Mesenchymal stem cell (in vitro differentiated cells and primary cell): ENCODE results near the gene SPNS3.
A peak's percentile ranks its signal among the peaks of the same experiment; 100 is the strongest.

Source experiments
- DNase-seq: peaks from one replicate; pipeline ENCODE4 v3.0.0-alpha.2; 2013
- H2AFZ ChIP-seq: one replicate; pipeline ENCODE4 v1.6.1; 2013; ENCODE audit warnings: low read depth, mild to moderate bottlenecking, control low read depth, inconsistent platforms, low read length, moderate library complexity
- H2AK5ac ChIP-seq: 2 replicates; pipeline ENCODE4 v1.6.1; 2013; ENCODE audit warnings: low read length, moderate library complexity, mild to moderate bottlenecking, inconsistent platforms; ENCODE audit not compliant: severe bottlenecking
- H2BK120ac ChIP-seq: one replicate; pipeline ENCODE4 v1.6.1; 2013; ENCODE audit warnings: low read depth, mild to moderate bottlenecking, inconsistent platforms, low read length, moderate library complexity
- H2BK12ac ChIP-seq, 2 experiments: one replicate each; pipeline ENCODE4 v1.6.1; 2013; ENCODE audit warnings: inconsistent platforms in 2 of 2, low read length in 2 of 2, mild to moderate bottlenecking in 2 of 2, moderate library complexity in 2 of 2, control low read depth in 1 of 2
- H2BK15ac ChIP-seq: one replicate; pipeline ENCODE4 v1.6.1; 2013; ENCODE audit warnings: mild to moderate bottlenecking, low read depth, inconsistent platforms; ENCODE audit not compliant: poor library complexity, severe bottlenecking
- H2BK5ac ChIP-seq: 2 replicates; pipeline ENCODE4 v1.6.1; 2013; ENCODE audit warnings: low read depth, mild to moderate bottlenecking, low read length, control low read depth, inconsistent platforms; ENCODE audit not compliant: poor library complexity, severe bottlenecking
- H3K14ac ChIP-seq, 2 experiments: one replicate each; pipeline ENCODE4 v1.6.1; 2013; ENCODE audit warnings: inconsistent platforms in 2 of 2, low read length in 2 of 2, control low read depth in 1 of 2, mild to moderate bottlenecking in 1 of 2, moderate library complexity in 1 of 2
- H3K18ac ChIP-seq, 2 experiments: one replicate each; pipeline ENCODE4 v1.6.1; 2013; ENCODE audit warnings: inconsistent platforms in 2 of 2, low read length in 2 of 2, control low read depth in 1 of 2, low read depth in 1 of 2, mild to moderate bottlenecking in 1 of 2
- H3K23ac ChIP-seq, 2 experiments: one replicate each; pipeline ENCODE4 v1.6.1; 2013; ENCODE audit warnings: inconsistent platforms in 2 of 2, low read length in 2 of 2, mild to moderate bottlenecking in 2 of 2, moderate library complexity in 2 of 2, control low read depth in 1 of 2
- H3K27ac ChIP-seq: 2 replicates; pipeline ENCODE4 v1.5.1; 2013; ENCODE audit warnings: mild to moderate bottlenecking, moderate library complexity, low read length, control low read depth, inconsistent platforms; ENCODE audit not compliant: poor library complexity, severe bottlenecking
- H3K27me3 ChIP-seq, 2 experiments: 2 replicates each; pipeline versions ENCODE4 v1.6.1 to v1.7.0; 2013; ENCODE audit warnings: low read length in 2 of 2, mild to moderate bottlenecking in 2 of 2, moderate library complexity in 2 of 2, control low read depth in 1 of 2, inconsistent platforms in 1 of 2; ENCODE audit not compliant: control insufficient read depth in 1 of 2, insufficient read depth in 1 of 2
- H3K36me3 ChIP-seq, 2 experiments: 2 replicates each; pipeline versions ENCODE4 v1.6.1 to v1.7.0; 2013; ENCODE audit warnings: low read length in 2 of 2, control low read depth in 1 of 2, inconsistent platforms in 1 of 2, low read depth in 1 of 2, mild to moderate bottlenecking in 1 of 2; ENCODE audit not compliant: insufficient read depth in 2 of 2, control insufficient read depth in 1 of 2
- H3K4ac ChIP-seq, 2 experiments: one replicate each; pipeline ENCODE4 v1.6.1; 2013; ENCODE audit warnings: inconsistent platforms in 2 of 2, low read length in 2 of 2, mild to moderate bottlenecking in 2 of 2, moderate library complexity in 2 of 2, control low read depth in 1 of 2, low read depth in 1 of 2
- H3K4me1 ChIP-seq: 2 replicates; pipeline ENCODE4 v1.6.1; 2013; ENCODE audit warnings: low read depth, low read length, control low read depth; ENCODE audit not compliant: control insufficient read depth, insufficient read depth
- H3K4me2 ChIP-seq: 2 replicates; pipeline ENCODE4 v1.6.1; 2013; ENCODE audit warnings: low read length, mild to moderate bottlenecking, inconsistent platforms; ENCODE audit not compliant: poor library complexity, severe bottlenecking
- H3K4me3 ChIP-seq, 2 experiments: 2 replicates each; pipeline versions ENCODE4 v1.5.1 to v1.7.0; 2013; ENCODE audit warnings: low read length in 2 of 2, mild to moderate bottlenecking in 2 of 2, control low read depth in 1 of 2, low read depth in 1 of 2; ENCODE audit not compliant: insufficient read depth in 1 of 2
- H3K79me1 ChIP-seq: replicated peaks from 2 replicates; pipeline ENCODE4 v1.6.1; 2013; ENCODE audit warnings: mild to moderate bottlenecking, control low read depth, low read length, inconsistent platforms; ENCODE audit not compliant: poor library complexity, severe bottlenecking
- H3K9ac ChIP-seq: 2 replicates; pipeline ENCODE4 v1.7.0; 2013; ENCODE audit warnings: mild to moderate bottlenecking, low read length, moderate library complexity
- H3K9me3 ChIP-seq: 2 replicates; pipeline ENCODE4 v1.7.0; 2013; ENCODE audit warnings: mild to moderate bottlenecking, low read length; ENCODE audit not compliant: control insufficient read depth
- H4K8ac ChIP-seq: one replicate; pipeline ENCODE4 v1.6.1; 2013; ENCODE audit warnings: inconsistent platforms, mild to moderate bottlenecking, low read length, moderate library complexity
- H4K91ac ChIP-seq: one replicate; pipeline ENCODE4 v1.6.1; 2013; ENCODE audit warnings: mild to moderate bottlenecking, low read length, inconsistent platforms
- WGBS: methylation state at CpG from one replicate; pipeline ENCODE4 v1.1.7; 2013; ENCODE audit warnings: mixed read lengths; 5-methylcytosine and 5-hydroxymethylcytosine counted together

The SPNS3 gene

GRCh38 chr17:4407851-4408250 lies 25.9 kb upstream of the SPNS3 start:
- Histone ChIP-seq H4K8ac (no peak overlapping the region), H3K27me3 (no peaks in the 10 kb centered on the region), H2BK5ac (no peak overlapping the region), H3K9me3 (no peaks in the 10 kb centered on the region), H2AFZ (no peak overlapping the region), H3K4me1 (no peaks in the 10 kb centered on the region), H4K91ac (no peak overlapping the region), H3K14ac (no peak overlapping the region), H2BK120ac (no peak overlapping the region), H3K36me3 (no peaks in the 10 kb centered on the region), H2BK12ac (no peak overlapping the region), H3K23ac (no peak overlapping the region), H2BK15ac (no peak overlapping the region), H3K27ac (no peak overlapping the region), H3K4ac (no peak overlapping the region), H3K4me3 (no peak overlapping the region), H3K9ac (no peak overlapping the region), H3K4me2 (no peak overlapping the region), H3K79me1 (no peaks in the 10 kb centered on the region), H3K18ac (no peak overlapping the region), H2AK5ac (no peak overlapping the region)
- 87% methylated on average over 4 of the region's 8 CpGs for WGBS
- peak; percentile 12 for DNase-seq

DNA sequence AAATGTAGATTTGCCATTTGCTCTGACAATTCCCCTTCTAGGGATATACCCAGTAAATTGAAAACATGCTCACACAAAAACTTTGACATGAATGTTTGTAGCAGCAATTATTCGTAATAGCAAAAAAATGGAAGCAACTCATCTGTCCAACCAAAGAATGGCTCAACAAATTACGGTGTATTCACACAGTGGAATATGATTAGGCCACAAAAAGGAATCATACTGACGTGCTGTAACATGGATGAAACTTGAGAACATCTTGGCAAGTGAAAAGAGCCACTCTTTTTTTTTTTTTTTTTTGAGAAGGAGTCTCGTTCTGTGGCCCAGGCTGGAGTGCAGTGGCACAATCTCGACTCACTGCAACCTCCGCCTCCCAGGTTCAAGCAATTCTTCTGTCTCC lies 24.1 kb upstream of the SPNS3 start:
- no peak overlapping the region for H2AFZ ChIP-seq
- no peaks in the 10 kb centered on the region for H3K79me1 ChIP-seq
- no peak overlapping the region for H3K4ac ChIP-seq
- H3K14ac ChIP-seq = no peak overlapping the region
- no peaks in the 10 kb centered on the region for H3K9me3 ChIP-seq
- no peak overlapping the region for H3K4me3 ChIP-seq
- 94% methylated on average over 4 of the region's 6 CpGs for WGBS
- H2BK120ac ChIP-seq = no peak overlapping the region
- no peak for DNase-seq
- no peak overlapping the region for H2AK5ac ChIP-seq
- H4K8ac ChIP-seq = no peak overlapping the region
- H3K18ac ChIP-seq = no peak overlapping the region
- H3K9ac ChIP-seq = no peak overlapping the region
- no peak overlapping the region for H2BK12ac ChIP-seq
- no peaks in the 10 kb centered on the region for H3K36me3 ChIP-seq
- no peaks in the 10 kb centered on the region for H3K4me1 ChIP-seq
- H3K27ac ChIP-seq = no peak overlapping the region
- no peak overlapping the region for H3K23ac ChIP-seq
- no peak overlapping the region for H2BK5ac ChIP-seq
- H2BK15ac ChIP-seq = no peak overlapping the region
- H4K91ac ChIP-seq = no peak overlapping the region
- no peak overlapping the region for H3K4me2 ChIP-seq
- peaks cover 0 to 2% of the 10 kb centered on the region in 2 experiments for H3K27me3 ChIP-seq

DNA sequence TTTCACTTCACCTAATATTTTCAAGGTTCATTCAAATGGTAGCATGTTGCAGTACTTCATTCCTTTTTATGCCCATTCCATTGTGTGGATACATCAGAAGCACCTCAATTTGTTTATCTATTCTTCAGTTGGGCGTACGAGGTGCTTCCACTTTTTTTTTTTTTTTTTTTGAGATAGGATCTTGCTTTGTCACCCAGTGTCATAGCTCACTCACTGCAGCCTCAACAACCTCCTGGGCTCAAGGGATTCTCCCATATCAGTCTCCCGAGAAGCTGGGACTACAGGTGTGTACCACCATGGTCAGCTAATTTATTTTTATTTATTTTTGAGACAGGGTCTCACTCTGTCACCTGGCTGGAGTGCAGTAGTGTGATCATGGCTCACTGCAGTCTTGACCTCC lies 22.5 kb upstream of the SPNS3 start:
- H3K4me3 ChIP-seq = no peak overlapping the region
- no peak overlapping the region for H4K91ac ChIP-seq
- H3K36me3 ChIP-seq = no peaks in the 10 kb centered on the region
- whole genome bisulfite sequencing = 92% methylated on average over 3 of the region's 3 CpGs
- H3K9me3 ChIP-seq = no peaks in the 10 kb centered on the region
- H2AK5ac ChIP-seq = no peak overlapping the region
- H3K27ac ChIP-seq = no peak overlapping the region
- no peak overlapping the region for H3K4me2 ChIP-seq
- no peak overlapping the region for H2BK5ac ChIP-seq
- H4K8ac ChIP-seq = no peak overlapping the region
- H3K23ac ChIP-seq = no peak overlapping the region
- no peaks in the 10 kb centered on the region for H3K4me1 ChIP-seq
- H2BK12ac ChIP-seq = no peak overlapping the region
- no peak overlapping the region for H3K4ac ChIP-seq
- H3K9ac ChIP-seq = no peak overlapping the region
- no peak for DNase-seq
- H2BK15ac ChIP-seq = no peak overlapping the region
- H2AFZ ChIP-seq = no peak overlapping the region
- no peak overlapping the region for H2BK120ac ChIP-seq
- H3K27me3 ChIP-seq = peaks cover 0 to 5% of the 10 kb centered on the region in 2 experiments
- H3K14ac ChIP-seq = no peak overlapping the region
- no peaks in the 10 kb centered on the region for H3K79me1 ChIP-seq
- H3K18ac ChIP-seq = no peak overlapping the region

DNA sequence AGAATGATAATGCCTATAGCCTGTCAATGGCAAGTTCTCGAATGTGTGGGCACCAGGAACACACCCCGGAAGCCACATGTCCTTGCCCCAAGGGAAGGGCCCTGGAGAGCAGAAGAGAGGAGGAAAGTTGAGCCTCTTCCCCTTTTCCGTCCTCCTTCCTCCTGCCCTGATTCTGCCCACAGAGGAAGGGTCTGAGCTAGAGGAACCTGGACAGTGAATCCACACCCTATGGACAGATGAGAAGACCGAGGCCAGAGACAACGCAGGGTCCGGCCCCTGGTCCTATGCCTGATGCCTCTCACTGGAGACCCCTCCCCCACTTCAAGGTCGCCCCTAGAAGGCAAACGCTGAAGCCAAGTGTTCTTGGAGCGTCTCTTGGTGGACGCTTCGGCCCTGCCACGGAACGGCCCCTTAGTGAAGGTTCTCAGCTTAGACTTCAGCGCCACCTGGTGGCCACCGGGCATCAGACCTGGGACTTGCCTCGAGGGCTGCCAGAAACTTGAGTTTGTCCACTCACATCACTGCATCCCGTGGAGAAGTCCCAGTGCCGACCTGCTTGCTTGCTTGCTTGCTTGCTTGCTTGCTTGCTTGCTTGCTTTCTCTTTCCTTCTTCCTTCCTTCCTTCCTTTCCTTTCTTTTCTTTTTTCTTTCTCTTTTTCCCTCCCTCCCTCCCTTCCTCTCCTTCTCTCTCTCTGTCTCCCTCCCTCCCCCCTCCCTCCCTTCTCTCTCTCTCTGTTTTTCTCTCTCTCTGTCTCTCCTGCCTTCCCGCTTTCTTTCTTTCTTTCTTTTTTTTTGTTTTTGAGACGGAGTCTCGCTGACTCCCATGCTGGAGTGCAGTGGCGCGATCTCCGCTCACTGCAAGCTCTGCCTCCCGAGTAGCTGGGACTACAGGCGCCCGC lies 20.6 kb upstream of the SPNS3 start:
- 30% methylated on average over 19 of the region's 27 CpGs for WGBS
- Histone ChIP-seq H3K23ac (no peak overlapping the region), H3K18ac (no peak overlapping the region), H3K4me1 (no peaks in the 10 kb centered on the region), H2BK120ac (no peak overlapping the region), H2AK5ac (no peak overlapping the region), H3K14ac (no peak overlapping the region), H3K4ac (no peak overlapping the region), H3K4me3 (no peak overlapping the region), H2BK12ac (no peak overlapping the region), H3K4me2 (no peak overlapping the region), H3K27me3 (peaks cover 0 to 5% of the 10 kb centered on the region in 2 experiments), H3K9ac (peak overlapping the region; percentile 39), H3K79me1 (no peaks in the 10 kb centered on the region), H3K27ac (no peak overlapping the region), H4K8ac (peak overlapping the region; percentile 48), H2AFZ (no peak overlapping the region), H2BK15ac (no peak overlapping the region), H3K9me3 (no peaks in the 10 kb centered on the region), H4K91ac (no peak overlapping the region), H3K36me3 (no peaks in the 10 kb centered on the region), H2BK5ac (no peak overlapping the region)
- peak; percentile 85 for DNase-seq
